ENCODE measurements around the gene FGG. TPM values are rescaled to one million over a fixed set of nuclear protein-coding genes. Genes with fewer than 3 reads are reported as not detected.

Gene FGG
- total and polyA plus RNA-seq, 10 of the 15 experiments (the other 5 are each of a cell fraction or from before 2014, with no cell fraction given) = 1.8 TPM; not detected in 9

- no peak overlapping the region for H2AFZ ChIP-seq (ENCODE audit: control insufficient read depth, low read depth, low read length)
- in situ Hi-C loops (cut with MboI) (no loop called here), intact Hi-C loops (cut with micrococcal nuclease; ENCODE audit: unreplicated experiment) (no loop called here)
- H3K27me3 ChIP-seq (replicated peaks in 1 of 2; ENCODE audit: control insufficient read depth in 2 of 2, insufficient read depth in 2 of 2, low read length in 1 of 2) = no peaks in the 10 kb centered on the region; a peak in 1 of 4 replicates
- no TSS peak for BruUV-seq (replicated peaks)
- H4K20me1 ChIP-seq (ENCODE audit: control insufficient read depth, insufficient read depth) = no peaks in the 10 kb centered on the region
- H3K79me2 ChIP-seq (ENCODE audit: control insufficient read depth, insufficient read depth, low read length) = no peaks in the 10 kb centered on the region
- FAIRE-seq = no peak
- ChIA-PET SMC1A (ENCODE audit: uncharacterized antibody, unreplicated experiment) (interaction anchor here (1.2 to 1.8 kb wide), 2 partner anchors 10 to 55 kb away, joined by 3 to 8 read pairs; no protein-coding TSS in a partner anchor), RAD21 (ENCODE audit: unreplicated experiment) (no interaction called here), CTCF (interaction anchor here (1.0 to 5.9 kb wide), 5 partner anchors 32 to 59 kb away, joined by 3 to 32 read pairs (median 4); no protein-coding TSS in a partner anchor), POLR2A (no interaction called here)
- H3K9me3 ChIP-seq (replicated peaks; ENCODE audit: control insufficient read depth, insufficient read depth, low read length) = no peaks in the 10 kb centered on the region
- no peaks in the 10 kb centered on the region for H3K4me1 ChIP-seq (ENCODE audit: control insufficient read depth, insufficient read depth, low read length)
- no peak for ATAC-seq
- no peak overlapping the region for H3K27ac ChIP-seq (ENCODE audit: control insufficient read depth, insufficient read depth)
- WGBS (ENCODE audit: insufficient coverage, insufficient replicate concordance, low lambda C conversion rate, missing lambda C conversion rate) = 0% methylated on average over 1 of the region's 1 CpG
- no peaks in the 10 kb centered on the region for H3K36me3 ChIP-seq (ENCODE audit: control insufficient read depth in 2 of 2, insufficient read depth in 2 of 2, low read length in 1 of 2)
- H3K4me2 ChIP-seq (ENCODE audit: control insufficient read depth, insufficient read depth) = no peak overlapping the region
- H3K4me3 ChIP-seq = no peak overlapping the region
- H3K9ac ChIP-seq (ENCODE audit: control insufficient read depth, insufficient read depth, low read length) = no peak overlapping the region
- TF ChIP-seq ELK1 (IDR thresholded peaks at IDR 0.05; ENCODE audit: low read depth, low read length) (no peak), WRNIP1 (IDR thresholded peaks at IDR 0.05; ENCODE audit: borderline replicate concordance, low read depth, low read length) (no peak), BCLAF1 (IDR thresholded peaks at IDR 0.05) (no peak)
- DNase-seq (ENCODE audit: low read depth, low spot score) = no peak
Observed at GRCh38 chr4:154564311-154564710, 48.1 kb downstream of the FGG start.

Measured in GM12878 (cell line).